ENCODE data around the gene ZNF500. TPM values are rescaled to one million over a fixed set of nuclear protein-coding genes. Genes with fewer than 3 reads are reported as not detected.

ZNF500 gene
- 28.8 and 29.2 TPM in 2 replicates for total RNA-seq (2021)
- Bru-seq, nascent RNA, result percentile 71 among the genes with signal in this experiment
- BruChase-seq, experiment 1, labeled RNA remaining after a 2-hour chase, result percentile 77 among the genes with signal in this experiment
- BruChase-seq, experiment 2, labeled RNA remaining after a 6-hour chase, result percentile 64 among the genes with signal in this experiment
- long read RNA-seq, full-length matches to known transcripts, result 9 of 15 reads
- long read RNA-seq, partial matches to known transcripts, result 2 of 15 reads
- long read RNA-seq, other reads (novel, unspliced or antisense), result 4 of 15 reads

GRCh38 chr16:4766875-4767628 lies at the start of gene ZNF500:
Gene ZNF500 (minus strand): TSS chr16:4767162. CDS start chr16:4765978, 1,184 bp downstream.
- TF ChIP-seq CTCF (conservative IDR thresholded peaks at IDR 0.05) (no peak), EZH2 (IDR thresholded peaks at IDR 0.05; ENCODE audit: low read depth) (no peak)
- DNase-seq, result peak; percentile 89 to 99
- peaks cover 10% of the 10 kb centered on the region for H3K4me1 ChIP-seq (replicated peaks; ENCODE audit: insufficient read depth)
- ChIA-PET POLR2A (ENCODE audit: unreplicated experiment) (interaction anchor here (0.7 kb wide), 1 partner anchor 35 kb away, joined by 3 read pairs; the partner anchor contains the start of gene ROGDI), CTCF (no interaction called here)
- peak within 1 kb of the TSS; percentile 89 for H3K4me2 ChIP-seq
- H3K79me2 ChIP-seq (ENCODE audit: low read depth), result peaks cover 17% of the 10 kb centered on the region
- H4K20me1 ChIP-seq (ENCODE audit: insufficient read depth), result no peaks in the 10 kb centered on the region
- no peaks in the 10 kb centered on the region for H3K9me2 ChIP-seq (ENCODE audit: insufficient read depth)
- intact Hi-C loops (cut with micrococcal nuclease; ENCODE audit: unreplicated experiment), result loop anchor here (5.0 kb wide), 1 partner anchor 190 kb away; the partner anchor contains the start of gene SEC14L5
- no peaks in the 10 kb centered on the region for H3K27me3 ChIP-seq (ENCODE audit: insufficient read depth, low read depth)
- H3K4me3 ChIP-seq, result peak within 1 kb of the TSS; percentile 70
- peak within 1 kb of the TSS; percentile 85 for H2AFZ ChIP-seq
- H3F3A ChIP-seq (ENCODE audit: insufficient read depth, low read depth), result peaks cover 11% of the 10 kb centered on the region; the same call in 1 of the 2 replicates
- H3K9me3 ChIP-seq (ENCODE audit: insufficient read depth, low read depth), result no peaks in the 10 kb centered on the region
- BruUV-seq (replicated peaks), result no TSS peak
- H3K36me3 ChIP-seq (ENCODE audit: low read depth), result no peaks in the 10 kb centered on the region
- peak within 1 kb of the TSS; percentile 68 for H3K27ac ChIP-seq

- TF ChIP-seq EZH2 (IDR thresholded peaks at IDR 0.05; ENCODE audit: low read depth), result no peak
- TF ChIP-seq CTCF (conservative IDR thresholded peaks at IDR 0.05), result no peak
- no peaks in the 10 kb centered on the region for H3K4me1 ChIP-seq (replicated peaks; ENCODE audit: insufficient read depth)
- H3F3A ChIP-seq (ENCODE audit: insufficient read depth, low read depth), result peaks cover 10% of the 10 kb centered on the region
- H3K27me3 ChIP-seq (ENCODE audit: insufficient read depth, low read depth), result no peaks in the 10 kb centered on the region
- CTCF ChIA-PET, result interaction anchor here (0.6 kb wide), 2 partner anchors 119 to 291 kb away, joined by 7 to 9 read pairs; no protein-coding TSS in a partner anchor
- no peak overlapping the region for H2AFZ ChIP-seq
- H3K9me2 ChIP-seq (ENCODE audit: insufficient read depth), result no peaks in the 10 kb centered on the region
- H4K20me1 ChIP-seq (ENCODE audit: insufficient read depth), result no peaks in the 10 kb centered on the region; the same call in 1 of the 2 replicates
- no peak overlapping the region for H3K4me3 ChIP-seq
- BruUV-seq (replicated peaks), result no TSS peak
- POLR2A ChIA-PET (ENCODE audit: unreplicated experiment), result no interaction called here
- no peaks in the 10 kb centered on the region for H3K79me2 ChIP-seq (ENCODE audit: low read depth)
- no peak overlapping the region for H3K27ac ChIP-seq
- H3K36me3 ChIP-seq (ENCODE audit: low read depth), result peaks cover 10% of the 10 kb centered on the region; the same call in 1 of the 2 replicates
- intact Hi-C loops (cut with micrococcal nuclease; ENCODE audit: unreplicated experiment), result no loop called here
- DNase-seq, result no peak
- H3K4me2 ChIP-seq, result no peak overlapping the region
- H3K9me3 ChIP-seq (ENCODE audit: insufficient read depth, low read depth), result no peaks in the 10 kb centered on the region
Measured at GRCh38 chr16:4814542-4815173, 47.7 kb upstream of the ZNF500 start.

- BruUV-seq (replicated peaks), result no TSS peak
Measured at GRCh38 chr16:4814046-4814445, 47.1 kb upstream of the ZNF500 start.

More at GRCh38 chr16:4814046-4814445, 47.1 kb upstream of the ZNF500 start:
- peaks cover 10% of the 10 kb centered on the region; the same call in 1 of the 2 replicates for H3K36me3 ChIP-seq (ENCODE audit: low read depth)
- H3F3A ChIP-seq (ENCODE audit: insufficient read depth, low read depth), result peaks cover 11% of the 10 kb centered on the region
- POLR2A ChIA-PET (ENCODE audit: unreplicated experiment), result no interaction called here
- no peaks in the 10 kb centered on the region for H3K27me3 ChIP-seq (ENCODE audit: insufficient read depth, low read depth)
- no peak for DNase-seq
- CTCF ChIA-PET, result no interaction called here
- intact Hi-C loops (cut with micrococcal nuclease; ENCODE audit: unreplicated experiment), result no loop called here
- H3K27ac ChIP-seq, result no peak overlapping the region
- H3K9me2 ChIP-seq (ENCODE audit: insufficient read depth), result no peaks in the 10 kb centered on the region
- no peaks in the 10 kb centered on the region for H3K79me2 ChIP-seq (ENCODE audit: low read depth)
- H2AFZ ChIP-seq, result no peak overlapping the region
- H3K4me2 ChIP-seq, result no peak overlapping the region
- H3K4me3 ChIP-seq, result no peak overlapping the region
- no peaks in the 10 kb centered on the region for H3K9me3 ChIP-seq (ENCODE audit: insufficient read depth, low read depth)
- H4K20me1 ChIP-seq (ENCODE audit: insufficient read depth), result no peaks in the 10 kb centered on the region; the same call in 1 of the 2 replicates
- no peak for TF ChIP-seq EZH2 (IDR thresholded peaks at IDR 0.05; ENCODE audit: low read depth)
- TF ChIP-seq CTCF (conservative IDR thresholded peaks at IDR 0.05), result no peak
- H3K4me1 ChIP-seq (replicated peaks; ENCODE audit: insufficient read depth), result no peaks in the 10 kb centered on the region
